GM12801 (cell line): Measurements from ENCODE around the gene KDM2B.

Experiments
- TF ChIP-seq, protein P1 (sequence below): IDR thresholded peaks from one replicate; pipeline ENCODE4 v1.5.1; 2011; ENCODE audit warnings: control low read depth; ENCODE audit not compliant: insufficient read length; ENCODE audit errors: extremely low read depth

Gene KDM2B

DNA sequence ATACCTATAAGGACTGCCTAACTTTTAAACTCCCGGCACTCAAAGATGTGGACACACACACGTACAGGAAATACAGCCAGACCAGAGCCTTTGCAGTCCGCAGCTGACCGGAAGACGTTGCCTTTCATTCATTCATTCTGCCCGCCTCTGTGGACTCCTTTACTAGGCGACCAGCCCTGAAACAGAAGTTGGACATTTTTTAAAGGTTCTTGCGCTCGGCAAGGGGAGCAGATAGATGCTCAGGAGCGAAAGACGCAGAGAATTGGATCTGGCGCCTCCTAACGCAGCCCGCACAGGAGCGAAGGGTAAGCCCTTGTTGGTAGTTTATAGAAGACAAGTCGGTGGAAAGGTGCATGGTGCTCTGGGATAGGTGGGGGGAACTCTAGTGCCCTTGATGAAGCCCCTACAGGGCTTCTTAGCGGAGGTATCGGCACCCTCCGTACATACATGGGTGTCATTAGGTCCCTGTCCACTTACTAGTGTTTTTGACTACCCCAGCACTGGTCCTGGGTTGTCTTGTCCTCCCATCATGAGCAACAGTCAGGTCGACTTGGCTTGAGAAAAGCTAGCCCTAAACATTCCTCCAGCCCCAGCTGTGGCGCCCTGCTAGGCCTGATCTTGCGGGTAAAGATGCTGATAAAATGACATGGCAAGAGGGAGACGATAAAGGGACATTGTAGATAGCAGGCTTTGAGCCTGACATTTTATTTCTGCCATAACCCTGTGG is at the start of gene KDM2B:
Gene KDM2B, minus strand, starts transcription at position 65 of the 727 bp plus-strand sequence. CDS start 112 bp downstream, outside the sequence.
- TF ChIP-seq, protein P1, sequence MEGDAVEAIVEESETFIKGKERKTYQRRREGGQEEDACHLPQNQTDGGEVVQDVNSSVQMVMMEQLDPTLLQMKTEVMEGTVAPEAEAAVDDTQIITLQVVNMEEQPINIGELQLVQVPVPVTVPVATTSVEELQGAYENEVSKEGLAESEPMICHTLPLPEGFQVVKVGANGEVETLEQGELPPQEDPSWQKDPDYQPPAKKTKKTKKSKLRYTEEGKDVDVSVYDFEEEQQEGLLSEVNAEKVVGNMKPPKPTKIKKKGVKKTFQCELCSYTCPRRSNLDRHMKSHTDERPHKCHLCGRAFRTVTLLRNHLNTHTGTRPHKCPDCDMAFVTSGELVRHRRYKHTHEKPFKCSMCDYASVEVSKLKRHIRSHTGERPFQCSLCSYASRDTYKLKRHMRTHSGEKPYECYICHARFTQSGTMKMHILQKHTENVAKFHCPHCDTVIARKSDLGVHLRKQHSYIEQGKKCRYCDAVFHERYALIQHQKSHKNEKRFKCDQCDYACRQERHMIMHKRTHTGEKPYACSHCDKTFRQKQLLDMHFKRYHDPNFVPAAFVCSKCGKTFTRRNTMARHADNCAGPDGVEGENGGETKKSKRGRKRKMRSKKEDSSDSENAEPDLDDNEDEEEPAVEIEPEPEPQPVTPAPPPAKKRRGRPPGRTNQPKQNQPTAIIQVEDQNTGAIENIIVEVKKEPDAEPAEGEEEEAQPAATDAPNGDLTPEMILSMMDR: no peak

DNA sequence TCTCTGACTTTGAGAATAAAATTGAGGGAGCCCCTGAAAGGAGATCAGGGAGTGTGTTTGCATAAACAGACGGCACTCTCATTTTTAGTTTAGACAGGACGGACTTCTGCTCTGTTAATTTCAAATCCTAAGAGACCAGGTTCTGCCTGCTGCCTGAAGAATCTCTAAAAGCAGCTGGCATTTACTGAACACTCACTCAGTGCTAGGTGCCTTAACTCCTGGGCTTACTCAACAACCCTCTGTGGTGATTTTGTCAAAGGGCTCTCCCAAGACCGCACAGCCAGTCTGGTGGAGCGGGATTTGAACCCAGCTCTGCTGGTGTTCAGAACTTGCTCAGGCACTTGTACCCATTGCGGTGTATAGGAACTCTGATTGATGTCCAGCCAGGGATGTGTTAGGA is 47.7 kb upstream of the KDM2B start:
- TF ChIP-seq, protein P1: no peak

DNA sequence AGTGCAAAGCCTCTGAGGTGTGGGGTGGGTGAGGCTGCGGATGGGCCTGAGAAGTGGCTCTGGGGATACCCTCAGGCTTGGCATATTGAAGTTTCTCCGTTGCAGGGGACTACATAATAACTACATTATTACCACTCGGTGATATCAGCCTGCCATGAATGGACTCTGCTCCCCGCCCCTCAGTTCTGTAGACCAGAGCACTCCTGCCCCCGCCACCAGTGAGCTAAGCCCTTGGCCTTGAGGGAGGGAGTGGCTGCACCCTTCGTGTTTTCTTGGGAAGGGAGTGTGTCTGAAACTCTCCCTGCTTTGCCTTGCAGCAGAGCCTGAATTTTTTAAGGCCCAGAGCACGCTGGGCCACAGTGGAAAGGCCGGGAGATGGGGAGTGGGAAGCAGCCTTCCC is 47.2 kb upstream of the KDM2B start:
- TF ChIP-seq, protein P1: no peak

DNA sequence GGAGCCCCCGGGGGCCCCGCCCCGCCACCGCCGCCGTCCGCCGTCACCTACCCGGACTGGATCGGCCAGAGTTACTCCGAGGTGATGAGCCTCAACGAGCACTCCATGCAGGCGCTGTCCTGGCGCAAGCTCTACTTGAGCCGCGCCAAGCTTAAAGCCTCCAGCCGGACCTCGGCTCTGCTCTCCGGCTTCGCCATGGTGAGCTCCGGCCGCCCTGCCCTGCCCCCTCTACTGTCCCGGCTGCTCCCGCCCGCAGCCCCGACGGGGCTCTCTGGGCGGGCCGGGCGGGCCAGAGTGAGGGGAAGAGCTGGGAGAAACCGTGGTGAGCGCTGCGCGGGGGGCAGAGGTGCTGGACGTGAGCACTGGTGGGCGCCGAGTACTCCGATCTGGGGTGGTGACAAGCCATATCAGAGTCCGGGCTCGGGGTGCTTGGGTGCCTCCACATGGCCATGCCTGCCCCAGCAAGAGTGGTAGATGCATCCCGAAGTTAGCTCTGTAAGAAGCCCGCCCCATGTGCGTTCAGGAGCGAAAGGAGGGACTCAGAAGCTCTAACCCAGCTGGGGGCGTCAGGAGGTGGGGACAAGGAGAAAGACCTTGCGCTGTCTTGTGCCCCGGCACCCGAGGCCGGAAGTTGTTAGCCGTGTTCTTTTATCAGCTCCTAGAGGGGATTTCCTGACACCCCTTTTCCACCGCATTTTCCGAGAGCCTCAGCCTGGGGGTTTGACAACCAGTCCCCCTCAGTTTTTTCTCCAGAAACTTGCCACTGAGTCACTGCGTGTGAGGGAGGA is 46.2 kb upstream of the KDM2B start:
- TF ChIP-seq, protein P1: no peak

DNA sequence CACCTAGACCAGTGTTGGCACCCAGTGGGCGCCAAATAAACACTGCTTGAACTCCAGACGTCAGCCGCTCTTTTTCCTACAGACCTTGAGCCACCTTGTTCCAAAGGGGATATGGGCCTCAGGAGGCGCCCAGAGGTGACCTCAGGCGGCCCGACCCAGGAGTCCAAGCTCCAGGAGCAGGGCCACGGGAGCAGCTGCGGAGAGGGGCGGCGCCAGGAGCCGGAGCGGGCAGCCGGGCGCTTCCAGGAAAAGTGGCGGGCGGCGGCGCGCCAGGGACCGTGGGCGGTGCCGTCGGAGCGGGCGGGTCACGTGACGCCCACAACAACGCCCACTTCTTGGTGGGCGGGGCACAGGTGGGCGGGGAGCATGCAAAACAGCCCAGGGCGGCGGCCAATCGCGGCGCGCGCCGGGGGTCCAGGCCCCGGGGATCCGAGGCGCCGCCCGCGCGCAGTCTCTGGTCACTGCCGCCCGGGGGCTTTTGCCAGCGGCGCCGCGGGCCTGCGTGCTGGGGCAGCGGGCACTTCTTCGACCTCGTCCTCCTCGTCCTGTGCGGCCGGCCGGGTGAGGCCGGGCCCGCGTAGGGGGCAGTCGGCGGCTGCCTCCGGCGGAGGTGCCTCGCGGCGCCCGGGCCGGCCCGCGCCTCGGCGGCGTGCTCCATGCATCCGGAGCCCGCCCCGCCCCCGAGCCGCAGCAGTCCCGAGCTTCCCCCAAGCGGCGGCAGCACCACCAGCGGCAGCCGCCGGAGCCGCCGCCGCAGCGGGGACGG is 45.4 kb upstream of the KDM2B start, which contains the start of gene ORAI1:
Gene ORAI1, plus strand, starts transcription at position 444 of the 766 bp plus-strand sequence.
- TF ChIP-seq, protein P1: no peak

DNA sequence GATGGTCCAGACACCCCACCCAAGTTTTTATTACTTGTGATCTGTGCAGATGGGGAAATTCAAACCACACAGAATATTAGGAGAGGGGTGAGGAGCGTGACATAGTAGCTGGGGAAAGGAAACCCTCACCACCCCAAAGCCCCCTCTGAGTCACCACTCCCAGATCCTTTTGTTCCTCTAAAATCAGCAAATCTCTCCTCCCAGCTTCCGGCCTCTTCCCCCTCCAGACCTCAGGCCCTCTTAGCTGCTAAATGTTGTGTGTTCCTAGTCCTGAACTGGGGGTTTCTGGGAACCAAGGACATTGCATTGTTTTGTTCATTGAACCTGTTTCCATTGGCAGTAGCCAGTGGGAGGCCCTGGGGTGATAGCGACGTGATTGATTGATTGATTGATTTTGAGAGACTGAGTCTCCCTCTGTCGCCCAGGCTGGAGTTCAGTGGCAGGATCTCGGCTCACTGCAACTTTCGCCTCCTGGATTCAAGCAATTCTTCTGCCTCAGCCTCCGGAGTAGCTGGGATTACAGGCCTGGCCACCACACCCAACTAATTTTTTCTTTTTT is 39.6 kb upstream of the KDM2B start:
- TF ChIP-seq, protein P1: no peak
